Measurements from ENCODE around the gene CELA3A.

Gene CELA3A

GRCh38 chr1:22051607-22052114 lies 50.2 kb downstream of the CELA3A start:
- TF ChIP-seq, protein P1, sequence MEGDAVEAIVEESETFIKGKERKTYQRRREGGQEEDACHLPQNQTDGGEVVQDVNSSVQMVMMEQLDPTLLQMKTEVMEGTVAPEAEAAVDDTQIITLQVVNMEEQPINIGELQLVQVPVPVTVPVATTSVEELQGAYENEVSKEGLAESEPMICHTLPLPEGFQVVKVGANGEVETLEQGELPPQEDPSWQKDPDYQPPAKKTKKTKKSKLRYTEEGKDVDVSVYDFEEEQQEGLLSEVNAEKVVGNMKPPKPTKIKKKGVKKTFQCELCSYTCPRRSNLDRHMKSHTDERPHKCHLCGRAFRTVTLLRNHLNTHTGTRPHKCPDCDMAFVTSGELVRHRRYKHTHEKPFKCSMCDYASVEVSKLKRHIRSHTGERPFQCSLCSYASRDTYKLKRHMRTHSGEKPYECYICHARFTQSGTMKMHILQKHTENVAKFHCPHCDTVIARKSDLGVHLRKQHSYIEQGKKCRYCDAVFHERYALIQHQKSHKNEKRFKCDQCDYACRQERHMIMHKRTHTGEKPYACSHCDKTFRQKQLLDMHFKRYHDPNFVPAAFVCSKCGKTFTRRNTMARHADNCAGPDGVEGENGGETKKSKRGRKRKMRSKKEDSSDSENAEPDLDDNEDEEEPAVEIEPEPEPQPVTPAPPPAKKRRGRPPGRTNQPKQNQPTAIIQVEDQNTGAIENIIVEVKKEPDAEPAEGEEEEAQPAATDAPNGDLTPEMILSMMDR (IDR thresholded peaks at IDR 0.05), result no peak
- no peak for TF ChIP-seq ZFX (IDR thresholded peaks at IDR 0.05; ENCODE audit: borderline replicate concordance)

DNA sequence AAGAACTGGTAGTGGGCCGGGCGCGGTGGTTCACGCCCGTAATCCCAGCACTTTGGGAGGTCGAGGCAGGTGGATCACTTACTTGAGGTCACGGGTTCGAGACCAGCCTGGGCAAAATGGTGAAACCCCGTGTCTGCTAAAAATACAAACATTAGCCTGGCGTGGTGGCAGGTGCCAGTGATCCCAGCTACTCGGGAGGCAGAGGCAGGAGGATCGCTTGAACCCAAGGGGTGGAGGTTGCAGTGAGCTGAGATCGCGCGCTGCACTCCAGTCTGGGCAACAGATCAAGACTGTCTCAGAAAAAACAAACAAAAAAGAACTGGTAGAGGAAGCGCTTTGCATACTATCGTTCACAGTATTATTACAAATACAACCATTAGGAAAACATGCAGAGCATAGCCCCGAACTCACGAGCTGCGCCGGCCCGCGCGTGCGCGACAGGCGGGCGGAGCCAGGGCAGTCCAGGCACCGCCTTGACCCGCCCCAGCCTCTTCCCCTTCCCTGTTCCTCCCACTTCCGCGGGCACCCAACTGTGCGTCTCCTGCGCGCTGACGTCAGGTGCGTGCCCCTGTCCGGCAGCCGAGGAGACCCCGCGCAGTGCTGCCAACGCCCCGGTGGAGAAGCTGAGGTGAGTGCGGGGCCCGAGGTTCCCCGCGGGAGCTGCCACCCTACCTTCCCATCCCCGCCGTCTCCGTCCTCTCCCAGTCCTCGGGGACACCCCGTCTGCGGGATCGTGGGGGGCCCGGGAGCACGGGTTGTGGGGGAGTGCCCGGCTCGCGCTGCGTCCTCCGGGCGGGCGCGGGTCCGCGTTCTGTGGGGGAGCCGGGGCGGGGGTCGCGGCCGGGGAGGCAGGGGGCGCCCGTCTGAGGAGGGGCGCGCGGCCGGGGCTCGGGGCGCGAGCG lies 50.9 kb downstream of the CELA3A start, which contains the start of gene CDC42:
Gene CDC42 (plus strand): TSS at position 595 of the 902 bp plus-strand sequence. CDS start 25,770 bp downstream, outside the sequence.
- H3K27ac ChIP-seq, result peak within 1 kb of the TSS; percentile 90

More at GRCh38 chr1:22051607-22052114, 50.2 kb downstream of the CELA3A start:
- peak overlapping the region; percentile 90 for H3K27ac ChIP-seq

GRCh38 chr1:22053017-22053860 lies 51.8 kb downstream of the CELA3A start:
- peak overlapping the region; percentile 90 for H3K27ac ChIP-seq

More for the DNA sequence above, 50.9 kb downstream of the CELA3A start, which contains the start of gene CDC42:
- TF ChIP-seq, protein P1 (IDR thresholded peaks at IDR 0.05), result no peak
- no peak for TF ChIP-seq ZFX (IDR thresholded peaks at IDR 0.05; ENCODE audit: borderline replicate concordance)

GRCh38 chr1:22053861-22054770 lies 52.7 kb downstream of the CELA3A start:
- peak overlapping the region; percentile 90 for H3K27ac ChIP-seq
- TF ChIP-seq, protein P1 (IDR thresholded peaks at IDR 0.05), result no peak
- TF ChIP-seq ZFX (IDR thresholded peaks at IDR 0.05; ENCODE audit: borderline replicate concordance), result no peak

More at GRCh38 chr1:22053017-22053860, 51.8 kb downstream of the CELA3A start:
- no peak for TF ChIP-seq ZFX (IDR thresholded peaks at IDR 0.05; ENCODE audit: borderline replicate concordance)
- TF ChIP-seq, protein P1 (IDR thresholded peaks at IDR 0.05), result 0 out of 2 replicates have a peak, but pooled peaks have one; percentile 3

DNA sequence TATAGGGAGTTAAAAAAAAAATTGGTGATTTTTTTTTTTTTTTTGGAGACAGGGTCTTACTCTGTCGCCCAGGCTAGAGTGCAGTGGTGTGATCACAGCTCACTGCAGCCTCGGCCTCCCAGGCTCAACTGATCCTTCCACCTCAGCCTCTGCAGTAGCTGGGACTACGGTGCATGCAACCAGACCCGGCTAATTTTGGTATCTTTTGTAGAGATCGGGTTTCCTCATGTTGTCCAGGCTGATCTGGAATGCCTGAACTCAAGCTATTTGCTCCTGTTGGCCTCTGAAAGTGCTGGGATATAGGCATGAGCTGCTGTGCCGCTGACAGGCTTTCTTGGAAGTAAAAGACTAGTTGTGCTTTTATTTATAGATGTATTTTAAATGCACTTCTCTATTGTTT lies 54.0 kb downstream of the CELA3A start:
- H3K27ac ChIP-seq, result no peak overlapping the region
- TF ChIP-seq, protein P1 (IDR thresholded peaks at IDR 0.05), result no peak
- TF ChIP-seq ZFX (IDR thresholded peaks at IDR 0.05; ENCODE audit: borderline replicate concordance), result no peak

DNA sequence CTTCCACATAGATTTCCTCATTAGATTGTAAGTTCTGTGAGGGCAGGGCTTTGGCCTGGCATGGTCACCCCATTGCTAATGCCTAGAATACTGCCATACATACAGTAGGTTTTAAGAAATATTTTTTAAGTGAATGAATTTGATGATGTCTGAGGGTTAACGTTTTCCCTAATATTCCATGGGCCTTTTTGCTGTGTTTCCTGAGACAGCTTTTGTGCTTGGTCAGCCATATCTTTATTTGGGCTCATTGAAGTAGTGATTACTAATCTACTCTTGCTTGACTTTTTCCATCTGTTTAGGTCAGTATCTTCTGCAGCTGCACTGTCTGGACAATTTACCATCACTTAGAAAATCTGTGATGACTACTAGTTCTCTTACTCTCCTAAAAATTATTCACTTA lies 54.6 kb downstream of the CELA3A start:
- no peak overlapping the region for H3K27ac ChIP-seq

More for the DNA sequence above, 54.6 kb downstream of the CELA3A start:
- TF ChIP-seq ZFX (IDR thresholded peaks at IDR 0.05; ENCODE audit: borderline replicate concordance), result no peak
- TF ChIP-seq, protein P1 (IDR thresholded peaks at IDR 0.05), result no peak

Measured in 22Rv1 (cell line).